Hepatocyte (in vitro differentiated cells): ENCODE data around the gene ILF3. TPM values are rescaled to one million over a fixed set of nuclear protein-coding genes. Genes with fewer than 3 reads are reported as not detected.

Source experiments
- DNase-seq: peaks from one replicate; pipeline ENCODE4 v3.0.0-alpha.2; 2016; ENCODE audit warnings: low spot score
- H2AFZ ChIP-seq: fragments of 200-600 bp; sonication (generic); 2 replicates; pipeline ENCODE4 v1.6.0; 2016; ENCODE audit warnings: antibody characterized with exemption, mild to moderate bottlenecking
- H3K27ac ChIP-seq: fragments of 200-600 bp; sonication (generic); 2 replicates; pipeline ENCODE4 v1.5.1; 2016; ENCODE audit warnings: mild to moderate bottlenecking
- H3K27me3 ChIP-seq: fragments of 200-600 bp; sonication (generic); 2 replicates; pipeline ENCODE4 v1.6.1; 2016
- H3K36me3 ChIP-seq: fragments of 200-600 bp; sonication (generic); replicated peaks from 2 replicates; pipeline ENCODE4 v1.5.1; 2016; ENCODE audit warnings: low read depth; ENCODE audit not compliant: insufficient read depth
- H3K4me1 ChIP-seq: fragments of 200-600 bp; sonication (generic); 2 replicates; pipeline ENCODE4 v1.5.1; 2016; ENCODE audit warnings: mild to moderate bottlenecking, moderate library complexity; ENCODE audit not compliant: insufficient read depth
- H3K4me2 ChIP-seq: fragments of 200-600 bp; sonication (generic); 2 replicates; pipeline ENCODE4 v1.6.0; 2016
- H3K4me3 ChIP-seq: fragments of 200-600 bp; sonication (generic); 2 replicates; pipeline ENCODE4 v1.5.1; 2016; ENCODE audit warnings: mild to moderate bottlenecking
- H3K79me2 ChIP-seq: fragments of 200-600 bp; sonication (generic); 2 replicates; pipeline ENCODE4 v1.6.0; 2017; ENCODE audit warnings: mild to moderate bottlenecking
- H3K9me2 ChIP-seq: fragments of 200-600 bp; sonication (generic); replicated peaks from 2 replicates; pipeline ENCODE4 v1.6.0; 2017; ENCODE audit warnings: mild to moderate bottlenecking; ENCODE audit not compliant: insufficient read depth
- H3K9me3 ChIP-seq: fragments of 200-600 bp; sonication (generic); 2 replicates; pipeline ENCODE4 v1.5.1; 2016; ENCODE audit warnings: low read depth, mild to moderate bottlenecking
- H4K20me1 ChIP-seq: fragments of 200-600 bp; sonication (generic); 2 replicates; pipeline ENCODE4 v1.6.0; 2016; ENCODE audit warnings: mild to moderate bottlenecking; ENCODE audit not compliant: insufficient read depth, poor library complexity, severe bottlenecking
- EZH2 ChIP-seq: fragments of 200-600 bp; sonication (generic); IDR thresholded peaks from 2 replicates; pipeline ENCODE4 v1.6.1; 2016; ENCODE audit warnings: antibody characterized with exemption, mild to moderate bottlenecking, borderline replicate concordance
- EZH2phosphoT487 ChIP-seq: fragments of 200-600 bp; sonication (generic); IDR thresholded peaks from one replicate; pipeline ENCODE4 v1.6.1; 2018; ENCODE audit warnings: antibody characterized with exemption, mild to moderate bottlenecking, low read depth, moderate library complexity; ENCODE audit not compliant: unreplicated experiment, severe bottlenecking
- WGBS: methylation state at CpG from one replicate; pipeline ENCODE4 v1.1.6; 2016; ENCODE audit warnings: low lambda C conversion rate; ENCODE audit errors: missing lambda C conversion rate; 5-methylcytosine and 5-hydroxymethylcytosine counted together
- polyA plus RNA-seq: library from polyadenylated mRNA; unstranded; fragments of >200 nt; fragmentation: Nextera tagmentation; extraction: Ambion mirVana; gene quantifications from 2 replicates; pipeline ENCODE4 v1.2.1, GENCODE V29; 2016
- total RNA-seq: library from RNA; depleted of rRNA; stranded (reverse); fragments of >200 nt; gene quantifications from 2 replicates; pipeline ENCODE4 v1.2.3, GENCODE V29; 2014
- TF ChIP-seq, protein P1 (sequence below): fragments of 200-600 bp; sonication (generic); IDR thresholded peaks from 2 replicates; pipeline ENCODE4 v1.5.1; 2016; ENCODE audit warnings: antibody characterized with exemption, mild to moderate bottlenecking; ENCODE audit not compliant: poor library complexity

The ILF3 gene
- total and polyA plus RNA-seq, 2 experiments from 2014 or later = 120 to 149 TPM

DNA sequence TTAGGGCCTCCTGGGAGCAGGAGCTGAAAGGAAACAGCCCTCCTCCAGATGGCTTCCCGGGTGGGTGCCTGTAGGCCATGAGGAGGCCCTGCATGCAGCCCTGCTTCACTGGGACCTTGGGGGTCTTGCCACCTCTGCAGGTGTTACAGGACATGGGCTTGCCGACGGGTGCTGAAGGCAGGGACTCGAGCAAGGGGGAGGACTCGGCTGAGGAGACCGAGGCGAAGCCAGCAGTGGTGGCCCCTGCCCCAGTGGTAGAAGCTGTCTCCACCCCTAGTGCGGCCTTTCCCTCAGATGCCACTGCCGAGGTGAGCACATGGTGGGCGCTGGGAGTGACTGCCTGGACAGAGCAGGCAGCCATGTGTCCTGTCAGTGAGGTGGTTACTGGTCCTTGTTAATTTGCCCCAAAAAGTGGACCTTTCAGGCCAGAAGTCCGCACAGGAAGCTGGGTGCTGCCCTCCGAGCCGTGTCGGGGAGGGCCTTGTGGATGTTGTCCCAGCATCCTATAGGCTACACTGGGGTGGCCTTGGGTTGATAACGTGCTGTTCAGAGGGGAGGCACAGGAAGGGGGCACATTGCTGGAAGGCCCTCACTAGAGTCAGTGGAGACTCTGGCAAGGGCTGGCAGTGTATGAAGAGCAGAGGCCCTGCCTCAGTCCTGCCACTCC, 28.4 kb downstream of the ILF3 start:
- TF ChIP-seq EZH2 = no peak
- TF ChIP-seq, protein P1, sequence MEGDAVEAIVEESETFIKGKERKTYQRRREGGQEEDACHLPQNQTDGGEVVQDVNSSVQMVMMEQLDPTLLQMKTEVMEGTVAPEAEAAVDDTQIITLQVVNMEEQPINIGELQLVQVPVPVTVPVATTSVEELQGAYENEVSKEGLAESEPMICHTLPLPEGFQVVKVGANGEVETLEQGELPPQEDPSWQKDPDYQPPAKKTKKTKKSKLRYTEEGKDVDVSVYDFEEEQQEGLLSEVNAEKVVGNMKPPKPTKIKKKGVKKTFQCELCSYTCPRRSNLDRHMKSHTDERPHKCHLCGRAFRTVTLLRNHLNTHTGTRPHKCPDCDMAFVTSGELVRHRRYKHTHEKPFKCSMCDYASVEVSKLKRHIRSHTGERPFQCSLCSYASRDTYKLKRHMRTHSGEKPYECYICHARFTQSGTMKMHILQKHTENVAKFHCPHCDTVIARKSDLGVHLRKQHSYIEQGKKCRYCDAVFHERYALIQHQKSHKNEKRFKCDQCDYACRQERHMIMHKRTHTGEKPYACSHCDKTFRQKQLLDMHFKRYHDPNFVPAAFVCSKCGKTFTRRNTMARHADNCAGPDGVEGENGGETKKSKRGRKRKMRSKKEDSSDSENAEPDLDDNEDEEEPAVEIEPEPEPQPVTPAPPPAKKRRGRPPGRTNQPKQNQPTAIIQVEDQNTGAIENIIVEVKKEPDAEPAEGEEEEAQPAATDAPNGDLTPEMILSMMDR = no peak
- TF ChIP-seq EZH2phosphoT487 = no peak
- H4K20me1 ChIP-seq = peaks cover 73% of the 10 kb centered on the region
- no peak overlapping the region for H3K4me3 ChIP-seq
- no peaks in the 10 kb centered on the region for H3K9me2 ChIP-seq
- peaks cover 50% of the 10 kb centered on the region for H3K79me2 ChIP-seq
- no peak overlapping the region for H2AFZ ChIP-seq
- H3K36me3 ChIP-seq = no peaks in the 10 kb centered on the region
- no peak for DNase-seq
- H3K9me3 ChIP-seq = no peaks in the 10 kb centered on the region
- WGBS = 94% methylated on average over 15 of the region's 15 CpGs
- H3K4me2 ChIP-seq = no peak overlapping the region
- H3K4me1 ChIP-seq = no peaks in the 10 kb centered on the region
- H3K27me3 ChIP-seq = no peaks in the 10 kb centered on the region
- no peak overlapping the region for H3K27ac ChIP-seq

DNA sequence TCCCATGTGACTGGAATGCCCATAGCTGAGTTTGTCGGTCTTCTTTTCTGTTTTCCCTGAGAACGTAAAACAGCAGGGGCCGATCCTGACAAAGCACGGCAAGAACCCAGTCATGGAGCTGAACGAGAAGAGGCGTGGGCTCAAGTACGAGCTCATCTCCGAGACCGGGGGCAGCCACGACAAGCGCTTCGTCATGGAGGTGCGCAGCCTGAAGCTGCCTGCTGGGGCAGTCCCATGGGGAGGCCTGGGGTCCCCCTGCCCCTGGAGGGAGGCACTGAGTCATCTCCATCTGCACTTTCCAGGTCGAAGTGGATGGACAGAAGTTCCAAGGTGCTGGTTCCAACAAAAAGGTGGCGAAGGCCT, 28.9 kb downstream of the ILF3 start:
- H3K4me3 ChIP-seq = no peak overlapping the region
- TF ChIP-seq EZH2phosphoT487 (no peak), EZH2 (no peak)
- TF ChIP-seq, protein P1 = no peak
- peaks cover 45% of the 10 kb centered on the region for H3K79me2 ChIP-seq
- 99% methylated on average over 15 of the region's 15 CpGs for WGBS
- no peaks in the 10 kb centered on the region for H3K9me2 ChIP-seq
- no peak overlapping the region for H3K27ac ChIP-seq
- no peaks in the 10 kb centered on the region for H3K27me3 ChIP-seq
- no peaks in the 10 kb centered on the region for H3K9me3 ChIP-seq
- H2AFZ ChIP-seq = no peak overlapping the region
- H3K4me1 ChIP-seq = no peaks in the 10 kb centered on the region
- no peaks in the 10 kb centered on the region for H3K36me3 ChIP-seq
- H3K4me2 ChIP-seq = no peak overlapping the region
- DNase-seq = no peak
- peaks cover 68% of the 10 kb centered on the region for H4K20me1 ChIP-seq

DNA sequence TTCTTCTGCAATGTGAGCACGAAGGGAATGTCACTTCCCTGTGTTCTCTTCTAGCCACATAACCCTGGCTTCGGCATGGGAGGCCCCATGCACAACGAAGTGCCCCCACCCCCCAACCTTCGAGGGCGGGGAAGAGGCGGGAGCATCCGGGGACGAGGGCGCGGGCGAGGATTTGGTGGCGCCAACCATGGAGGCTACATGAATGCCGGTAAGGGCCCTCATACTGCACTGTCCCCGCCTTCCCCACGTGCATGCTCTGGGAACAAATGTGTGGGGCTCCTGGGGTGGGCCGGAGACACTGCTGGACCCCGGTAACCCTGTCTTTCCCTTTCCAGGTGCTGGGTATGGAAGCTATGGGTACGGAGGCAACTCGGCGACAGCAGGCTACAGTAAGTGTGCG, 29.4 kb downstream of the ILF3 start:
- Histone ChIP-seq H2AFZ (no peak overlapping the region), H3K27me3 (no peaks in the 10 kb centered on the region), H3K4me1 (no peaks in the 10 kb centered on the region), H3K4me3 (no peak overlapping the region), H4K20me1 (peaks cover 66% of the 10 kb centered on the region), H3K36me3 (no peaks in the 10 kb centered on the region), H3K4me2 (no peak overlapping the region), H3K9me2 (no peaks in the 10 kb centered on the region), H3K79me2 (peaks cover 39% of the 10 kb centered on the region), H3K27ac (no peak overlapping the region), H3K9me3 (no peaks in the 10 kb centered on the region)
- no peak for DNase-seq
- WGBS = 97% methylated on average over 13 of the region's 21 CpGs
- TF ChIP-seq EZH2phosphoT487 = no peak
- TF ChIP-seq, protein P1 = no peak
- TF ChIP-seq EZH2 = no peak

DNA sequence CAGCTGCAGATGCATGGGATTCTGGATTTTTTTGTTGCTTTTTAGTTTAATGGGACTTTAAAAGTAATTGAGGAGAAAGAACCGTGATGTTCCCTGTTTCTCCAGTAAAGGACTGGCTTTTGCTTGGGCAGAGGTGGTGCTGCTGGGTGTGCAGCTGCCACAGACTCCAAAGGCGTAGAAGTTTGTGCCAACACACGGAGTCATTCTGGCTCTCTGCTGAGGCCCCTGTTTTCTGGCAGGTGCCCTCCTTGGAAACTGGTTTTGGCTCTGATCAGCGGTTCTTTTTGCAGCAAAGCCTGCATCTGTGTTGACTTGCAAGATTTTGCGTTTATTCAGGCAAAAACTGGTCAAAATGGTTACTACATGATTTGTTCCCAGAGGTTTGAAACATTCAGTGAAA, 31.1 kb downstream of the ILF3 start:
- H3K36me3 ChIP-seq = no peaks in the 10 kb centered on the region
- no peak for DNase-seq

More for the DNA sequence above, 31.1 kb downstream of the ILF3 start:
- H2AFZ ChIP-seq = no peak overlapping the region
- no peak overlapping the region for H3K4me2 ChIP-seq
- H3K4me3 ChIP-seq = no peak overlapping the region
- H3K79me2 ChIP-seq = peaks cover 25% of the 10 kb centered on the region
- no peak overlapping the region for H3K27ac ChIP-seq
- no peaks in the 10 kb centered on the region for H3K9me3 ChIP-seq
- no peaks in the 10 kb centered on the region for H3K4me1 ChIP-seq
- peaks cover 59% of the 10 kb centered on the region for H4K20me1 ChIP-seq
- 97% methylated on average over 5 of the region's 5 CpGs for WGBS
- H3K27me3 ChIP-seq = no peaks in the 10 kb centered on the region
- H3K9me2 ChIP-seq = no peaks in the 10 kb centered on the region
- TF ChIP-seq EZH2phosphoT487 (no peak), EZH2 (no peak)
- TF ChIP-seq, protein P1 = no peak
